GM10248 (cell line): Measurements from ENCODE around the gene APOC1.

Source experiments
- CTCF ChIA-PET: fragments of 300-600 bp; sonication (Branson Sonifier 250); formaldehyde crosslinking; extraction: SDS; loops from one replicate; lab custom pipeline; 2021; ENCODE audit warnings: antibody characterized with exemption; lab: Yijun Ruan, JAX
- POLR2A ChIA-PET: fragments of 350-650 bp; sonication (Branson Sonifier 250); formaldehyde crosslinking; extraction: SDS; loops from one replicate; lab custom pipeline; 2020; ENCODE audit warnings: antibody characterized with exemption; lab: Yijun Ruan, JAX
- DNase-seq: peaks from one replicate; pipeline ENCODE4 v3.0.0; 2012; ENCODE audit errors: extremely low spot score
- TF ChIP-seq, protein P1 (sequence below): IDR thresholded peaks from 2 replicates; pipeline ENCODE4 v1.5.1; 2012; ENCODE audit warnings: mild to moderate bottlenecking, low read depth; ENCODE audit errors: extremely low read depth, missing control alignments, control extremely low read depth

The APOC1 gene

DNA sequence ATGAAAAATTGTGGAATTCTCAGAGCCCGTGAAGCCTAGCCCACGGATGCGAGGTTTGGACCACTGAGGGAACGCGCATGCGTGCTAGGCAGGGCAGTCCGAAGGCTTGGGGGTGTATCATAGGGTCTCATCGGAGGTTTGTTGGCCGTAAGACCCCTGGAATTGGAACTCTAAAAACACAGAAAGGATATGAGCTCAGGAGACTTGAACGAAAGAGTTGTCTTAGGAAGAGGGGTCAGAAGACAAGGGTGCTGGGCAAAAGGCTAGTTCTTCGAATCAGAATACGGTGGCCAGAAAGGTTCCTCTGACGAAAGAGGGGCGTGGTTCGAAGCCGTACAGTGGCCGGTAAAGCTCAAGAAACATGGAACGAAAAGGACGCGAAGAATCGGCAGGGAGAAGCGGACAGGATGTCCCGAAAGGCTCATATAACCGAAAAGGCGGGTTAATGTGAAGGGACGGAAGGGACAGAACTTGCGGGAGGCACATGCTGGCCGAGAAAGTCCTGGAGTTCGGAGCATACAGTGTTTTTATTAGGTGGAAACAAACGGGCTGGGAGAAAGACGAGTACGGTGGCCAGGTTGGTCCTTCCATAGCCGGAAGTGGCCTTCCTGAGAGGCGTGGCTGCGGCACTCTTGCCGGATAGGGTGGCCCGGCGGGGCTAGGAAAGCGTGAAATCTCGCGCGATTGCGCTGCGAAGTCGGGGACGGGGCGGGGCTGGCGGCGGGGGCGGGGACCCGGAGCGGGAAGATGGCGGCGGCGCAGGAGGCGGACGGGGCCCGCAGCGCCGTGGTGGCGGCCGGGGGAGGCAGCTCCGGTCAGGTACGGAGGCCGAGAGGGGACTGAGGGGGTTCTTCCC, 40.5 kb downstream of the APOC1 start, which contains the start of gene CLPTM1:
Gene CLPTM1, plus strand, starts transcription at position 732 of the 856 bp plus-strand sequence. Its CDS starts 16 bp downstream, at position 748.
- TF ChIP-seq, protein P1, sequence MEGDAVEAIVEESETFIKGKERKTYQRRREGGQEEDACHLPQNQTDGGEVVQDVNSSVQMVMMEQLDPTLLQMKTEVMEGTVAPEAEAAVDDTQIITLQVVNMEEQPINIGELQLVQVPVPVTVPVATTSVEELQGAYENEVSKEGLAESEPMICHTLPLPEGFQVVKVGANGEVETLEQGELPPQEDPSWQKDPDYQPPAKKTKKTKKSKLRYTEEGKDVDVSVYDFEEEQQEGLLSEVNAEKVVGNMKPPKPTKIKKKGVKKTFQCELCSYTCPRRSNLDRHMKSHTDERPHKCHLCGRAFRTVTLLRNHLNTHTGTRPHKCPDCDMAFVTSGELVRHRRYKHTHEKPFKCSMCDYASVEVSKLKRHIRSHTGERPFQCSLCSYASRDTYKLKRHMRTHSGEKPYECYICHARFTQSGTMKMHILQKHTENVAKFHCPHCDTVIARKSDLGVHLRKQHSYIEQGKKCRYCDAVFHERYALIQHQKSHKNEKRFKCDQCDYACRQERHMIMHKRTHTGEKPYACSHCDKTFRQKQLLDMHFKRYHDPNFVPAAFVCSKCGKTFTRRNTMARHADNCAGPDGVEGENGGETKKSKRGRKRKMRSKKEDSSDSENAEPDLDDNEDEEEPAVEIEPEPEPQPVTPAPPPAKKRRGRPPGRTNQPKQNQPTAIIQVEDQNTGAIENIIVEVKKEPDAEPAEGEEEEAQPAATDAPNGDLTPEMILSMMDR = no peak
- POLR2A ChIA-PET = no interaction called here
- CTCF ChIA-PET = interaction anchor here (1.2 to 11.1 kb wide), 6 partner anchors 8 to 231 kb away, joined by 3 to 95 read pairs (median 4); partner anchors contain the start of gene APOE
- peak; percentile 98 for DNase-seq

DNA sequence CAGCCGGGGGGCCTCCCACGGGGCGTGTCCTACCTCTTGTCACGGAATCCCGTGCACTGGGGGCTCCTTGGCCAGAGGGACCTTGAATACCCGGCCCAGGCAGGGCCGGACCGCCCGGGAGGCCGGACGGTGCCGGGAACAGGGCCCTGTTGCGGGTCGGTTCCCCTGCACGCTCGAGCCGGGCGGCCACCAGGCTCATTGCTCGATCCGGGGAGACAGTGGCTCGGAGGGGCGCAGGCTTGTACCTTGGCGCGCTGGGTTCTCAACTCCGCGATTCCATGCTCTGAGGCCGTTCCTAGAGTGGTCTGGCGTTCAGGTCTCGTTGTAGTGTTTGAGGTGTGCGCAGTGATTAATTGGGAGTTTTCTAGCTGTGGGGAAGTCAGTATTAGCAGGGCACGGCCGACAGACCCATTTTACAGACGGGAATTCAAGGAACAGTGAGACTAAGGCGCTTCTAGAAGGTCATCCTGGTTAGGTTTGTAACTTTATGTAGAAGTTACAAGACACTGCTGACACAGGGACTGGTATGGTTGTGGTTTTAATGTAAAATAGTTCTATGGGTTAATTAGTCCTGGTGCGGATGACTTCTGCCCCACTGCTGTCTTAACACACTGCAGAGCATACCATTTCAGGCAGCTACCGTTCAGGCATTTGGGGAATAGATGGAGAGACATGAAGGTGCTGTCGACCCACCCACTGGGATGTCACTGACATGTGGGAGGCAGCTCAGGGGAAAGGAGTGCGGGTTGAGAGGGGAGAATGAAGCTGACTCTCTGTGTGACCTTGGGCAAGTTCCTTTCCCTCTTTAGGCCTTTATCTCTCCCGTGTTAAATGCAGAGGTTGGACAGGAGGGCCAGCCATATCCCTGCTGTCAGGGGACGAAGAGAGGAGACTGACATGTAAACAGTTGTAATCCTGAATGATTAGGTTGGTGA, 41.4 kb downstream of the APOC1 start:
- ChIA-PET POLR2A (no interaction called here), CTCF (interaction anchor here (0.9 to 11.1 kb wide), 6 partner anchors 27 to 232 kb away, joined by 3 to 95 read pairs (median 4); partner anchors contain the start of gene APOE)
- DNase-seq = no peak
- TF ChIP-seq, protein P1 = no peak

DNA sequence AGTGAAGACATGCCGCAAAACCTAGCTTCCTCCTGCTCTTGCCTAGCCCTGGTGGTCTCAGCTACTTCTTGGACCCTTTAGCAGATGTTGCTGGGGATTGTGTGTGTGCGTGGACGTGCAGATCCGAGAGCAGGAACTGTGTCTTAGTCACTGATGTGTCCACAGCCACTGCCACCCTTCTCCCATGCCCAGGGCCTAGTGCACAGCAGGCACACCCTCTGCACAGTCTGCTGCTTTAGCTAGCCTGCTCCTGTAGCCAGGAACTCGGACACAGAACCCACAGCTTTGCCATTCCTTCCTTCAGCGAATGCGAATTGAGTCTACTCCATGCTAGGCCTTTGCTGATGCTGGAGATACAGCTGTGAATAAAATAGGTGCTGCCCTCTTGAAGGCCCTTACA, 43.1 kb downstream of the APOC1 start:
- DNase-seq = no peak
- ChIA-PET POLR2A (no interaction called here), CTCF (interaction anchor here (0.8 to 11.1 kb wide), 8 partner anchors 8 to 107 kb away, joined by 3 to 95 read pairs (median 3); partner anchors contain the start of gene APOE)
- TF ChIP-seq, protein P1 = no peak

DNA sequence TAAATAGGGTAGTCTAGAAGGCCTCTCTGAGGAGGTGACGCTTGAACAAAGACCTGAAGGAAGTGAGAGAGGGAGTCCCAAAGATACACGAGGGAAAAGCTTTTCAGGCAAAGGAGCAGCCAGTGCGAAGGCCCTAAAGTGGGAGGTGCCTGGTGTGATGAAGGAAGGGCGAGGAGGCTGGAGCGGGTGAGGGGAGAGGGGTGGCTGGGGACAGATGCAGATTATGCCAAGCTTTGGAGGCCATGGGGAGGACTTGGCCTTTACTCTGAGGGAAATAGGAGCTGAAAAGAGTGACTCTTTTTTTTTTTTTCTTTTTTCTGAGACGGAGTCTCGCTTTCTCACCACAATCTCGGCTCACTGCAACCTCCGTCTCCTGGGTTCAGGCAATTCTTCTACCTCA, 43.7 kb downstream of the APOC1 start:
- DNase-seq = no peak
- TF ChIP-seq, protein P1 = no peak
- ChIA-PET CTCF (interaction anchor here (1.0 to 11.1 kb wide), 7 partner anchors 10 to 107 kb away, joined by 3 to 95 read pairs (median 3); partner anchors contain the start of gene APOE), POLR2A (no interaction called here)

DNA sequence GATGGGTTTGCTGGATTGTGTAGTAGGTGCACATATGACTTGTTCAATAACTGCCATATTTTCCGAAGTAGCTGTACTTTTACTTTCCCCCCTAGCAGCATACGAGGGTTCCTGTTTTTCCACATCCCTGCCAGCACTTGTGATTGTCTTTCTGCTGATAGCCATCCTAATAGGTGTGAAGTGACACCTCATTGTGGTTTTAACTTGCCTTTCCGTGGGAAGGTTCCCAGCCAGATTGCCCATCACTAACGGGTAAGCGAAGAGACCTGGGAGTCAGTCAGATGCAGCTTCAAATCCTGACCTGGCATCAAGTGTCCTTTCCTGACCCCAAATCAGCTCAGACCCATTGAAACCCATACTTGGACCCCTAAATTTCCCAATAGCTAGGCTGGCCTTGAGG, 45.3 kb downstream of the APOC1 start:
- ChIA-PET CTCF (interaction anchor here (1.0 to 2.0 kb wide), 6 partner anchors 7 to 167 kb away, joined by 3 to 12 read pairs (median 4); no protein-coding TSS in a partner anchor), POLR2A (no interaction called here)
- DNase-seq = no peak
- TF ChIP-seq, protein P1 = no peak
